ENCODE data around the gene CCDC187.
"Not testable (repeated sequence)": the region's sequence is repeated elsewhere in the genome, so short reads cannot be mapped to it uniquely, and the experiment has no call there.

Gene CCDC187

DNA sequence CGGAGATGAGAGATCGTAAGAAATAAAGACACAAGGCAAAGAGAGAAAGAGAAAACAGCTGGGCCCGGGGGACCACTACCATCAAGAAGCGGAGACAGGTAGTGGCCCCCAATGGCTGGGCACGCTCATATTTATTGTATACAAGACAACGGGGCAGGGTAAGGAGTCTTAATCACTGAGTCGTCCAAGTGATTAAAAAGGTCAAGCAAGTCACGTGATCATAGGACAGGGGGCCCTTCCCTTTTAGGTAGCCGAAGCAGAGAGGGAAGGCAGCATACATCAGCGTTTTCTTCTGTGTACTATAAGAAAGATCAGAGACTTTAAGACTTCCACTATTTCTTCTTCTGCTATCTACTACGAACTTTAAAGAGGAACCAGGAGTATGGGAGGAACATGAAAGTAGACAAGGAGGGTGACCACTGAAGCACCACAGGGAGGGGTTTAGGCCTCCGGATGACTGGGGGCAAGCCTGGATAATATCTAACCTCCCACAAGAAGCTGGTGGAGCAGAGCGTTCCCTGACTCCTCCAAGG is 33.7 kb downstream of the CCDC187 start:
- no peak for DNase-seq (ENCODE audit: low read depth)
- TF ChIP-seq, protein P1, sequence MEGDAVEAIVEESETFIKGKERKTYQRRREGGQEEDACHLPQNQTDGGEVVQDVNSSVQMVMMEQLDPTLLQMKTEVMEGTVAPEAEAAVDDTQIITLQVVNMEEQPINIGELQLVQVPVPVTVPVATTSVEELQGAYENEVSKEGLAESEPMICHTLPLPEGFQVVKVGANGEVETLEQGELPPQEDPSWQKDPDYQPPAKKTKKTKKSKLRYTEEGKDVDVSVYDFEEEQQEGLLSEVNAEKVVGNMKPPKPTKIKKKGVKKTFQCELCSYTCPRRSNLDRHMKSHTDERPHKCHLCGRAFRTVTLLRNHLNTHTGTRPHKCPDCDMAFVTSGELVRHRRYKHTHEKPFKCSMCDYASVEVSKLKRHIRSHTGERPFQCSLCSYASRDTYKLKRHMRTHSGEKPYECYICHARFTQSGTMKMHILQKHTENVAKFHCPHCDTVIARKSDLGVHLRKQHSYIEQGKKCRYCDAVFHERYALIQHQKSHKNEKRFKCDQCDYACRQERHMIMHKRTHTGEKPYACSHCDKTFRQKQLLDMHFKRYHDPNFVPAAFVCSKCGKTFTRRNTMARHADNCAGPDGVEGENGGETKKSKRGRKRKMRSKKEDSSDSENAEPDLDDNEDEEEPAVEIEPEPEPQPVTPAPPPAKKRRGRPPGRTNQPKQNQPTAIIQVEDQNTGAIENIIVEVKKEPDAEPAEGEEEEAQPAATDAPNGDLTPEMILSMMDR (IDR thresholded peaks at IDR 0.05; ENCODE audit: low read depth, low read length, missing control alignments) = no peak
- no peak overlapping the region for H3K4me3 ChIP-seq (ENCODE audit: low read depth, low read length)

DNA sequence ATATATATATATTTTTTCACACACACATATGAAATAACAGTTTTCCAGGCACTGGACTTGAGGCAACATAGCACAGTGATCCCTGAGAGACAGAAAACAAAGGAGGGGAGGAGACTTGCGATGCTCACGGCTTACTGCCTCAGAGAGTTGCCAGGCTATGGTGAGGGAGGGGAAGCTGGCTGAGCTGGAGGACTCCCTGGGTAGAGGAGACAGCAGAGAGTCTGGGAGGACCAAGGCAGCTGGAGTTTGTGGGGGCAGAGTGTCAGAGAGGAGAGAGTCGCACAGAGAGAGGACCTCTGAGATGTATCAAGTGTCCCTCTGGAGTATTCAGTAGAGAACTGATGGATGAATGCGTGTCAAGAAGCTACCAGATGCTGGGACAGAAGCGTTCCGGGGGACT is 35.2 kb downstream of the CCDC187 start:
- TF ChIP-seq, protein P1 (IDR thresholded peaks at IDR 0.05; ENCODE audit: low read depth, low read length, missing control alignments) = no peak
- no peak overlapping the region for H3K4me3 ChIP-seq (ENCODE audit: low read depth, low read length)
- DNase-seq (ENCODE audit: low read depth) = no peak

DNA sequence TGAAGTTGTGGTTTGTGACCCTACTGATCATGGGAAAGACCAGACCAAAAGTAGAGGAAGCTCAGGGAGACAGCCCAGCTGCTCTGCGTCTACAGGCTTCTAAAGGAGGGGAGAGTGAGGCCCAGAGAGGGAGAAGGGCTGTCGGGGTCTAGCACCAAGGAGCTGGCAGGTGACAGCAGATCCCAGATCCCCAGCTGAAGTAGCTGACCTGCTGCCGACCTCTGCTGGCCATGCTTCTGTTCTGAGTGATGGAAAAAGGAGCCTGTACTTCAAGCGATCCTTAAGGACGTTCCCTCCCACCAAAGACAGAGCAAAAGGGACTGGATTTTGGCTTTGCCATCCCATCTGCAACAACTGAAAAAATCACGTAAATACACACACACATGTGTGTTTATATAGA is 35.6 kb downstream of the CCDC187 start:
- DNase-seq (ENCODE audit: low read depth) = no peak

DNA sequence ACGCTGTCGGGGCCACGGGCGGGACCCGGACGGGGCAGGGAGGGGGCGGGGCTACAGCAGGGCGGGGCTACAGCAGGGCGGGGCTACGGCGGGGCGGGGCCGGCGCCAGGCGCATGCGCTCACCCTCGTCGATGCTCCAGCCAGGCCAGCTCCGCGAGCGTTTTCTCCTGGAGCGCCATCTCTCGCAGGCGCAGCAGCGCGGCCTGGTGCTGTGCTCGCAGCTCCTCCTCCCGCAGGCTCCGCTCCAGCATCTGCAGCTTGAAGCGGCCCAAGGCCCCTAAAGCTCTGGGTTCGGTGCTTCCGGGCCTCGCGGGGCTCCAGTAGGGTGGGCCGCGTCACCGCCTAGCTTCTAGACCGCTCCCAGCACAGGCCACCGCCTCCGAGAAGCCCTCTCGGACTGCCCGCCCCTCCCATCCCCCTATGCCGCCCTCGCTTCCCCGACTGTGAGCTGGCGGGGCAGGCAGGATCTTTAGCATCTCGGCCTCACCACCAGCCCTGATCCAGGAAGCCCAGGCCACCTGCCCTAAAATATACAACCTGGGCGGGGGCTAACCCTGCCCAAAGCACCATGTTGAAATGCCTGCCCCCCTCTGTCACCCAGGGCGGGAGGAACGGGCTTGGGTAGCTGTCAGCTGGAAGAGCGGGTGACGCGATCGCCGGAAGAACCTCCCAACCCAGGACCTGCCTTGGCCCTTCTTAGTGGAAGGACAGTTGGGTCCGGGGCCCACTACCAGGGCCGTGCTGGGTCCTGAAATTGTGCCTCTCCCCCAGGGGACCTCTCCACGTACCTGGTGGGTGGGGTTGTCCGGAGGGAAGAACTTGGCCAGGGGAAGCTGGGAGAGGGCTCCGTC is 36.4 kb downstream of the CCDC187 start:
- peak overlapping the region; percentile 72 for H3K4me3 ChIP-seq (ENCODE audit: low read depth, low read length)
- peak; percentile 53 for DNase-seq (ENCODE audit: low read depth)
- TF ChIP-seq, protein P1 (IDR thresholded peaks at IDR 0.05; ENCODE audit: low read depth, low read length, missing control alignments) = peak; percentile 32

More for the DNA sequence above, 35.6 kb downstream of the CCDC187 start:
- TF ChIP-seq, protein P1 (IDR thresholded peaks at IDR 0.05; ENCODE audit: low read depth, low read length, missing control alignments) = no peak
- no peak overlapping the region for H3K4me3 ChIP-seq (ENCODE audit: low read depth, low read length)

DNA sequence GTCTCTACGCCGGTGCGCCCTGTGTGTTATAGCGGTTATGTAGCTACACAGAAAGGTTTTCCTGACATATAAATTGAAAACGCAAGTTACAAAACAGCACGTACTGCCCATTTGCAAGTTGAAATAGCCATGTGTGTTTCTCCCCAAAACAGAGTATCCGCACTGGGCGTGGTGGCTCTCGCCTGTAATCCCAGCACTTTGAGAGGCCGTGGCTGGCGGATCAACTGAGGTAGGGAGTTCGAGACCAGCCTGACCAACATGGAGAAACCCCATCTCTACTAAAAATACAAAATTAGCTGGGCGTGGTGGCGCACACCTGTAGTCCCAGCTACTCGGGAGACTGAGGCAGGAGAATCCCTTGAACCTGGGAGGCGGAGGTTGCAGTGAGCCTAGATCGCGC is 37.3 kb downstream of the CCDC187 start:
- H3K4me3 ChIP-seq (ENCODE audit: low read depth, low read length) = 0 out of 2 replicates have a peak overlapping the region, but pooled peaks have one; percentile 37

DNA sequence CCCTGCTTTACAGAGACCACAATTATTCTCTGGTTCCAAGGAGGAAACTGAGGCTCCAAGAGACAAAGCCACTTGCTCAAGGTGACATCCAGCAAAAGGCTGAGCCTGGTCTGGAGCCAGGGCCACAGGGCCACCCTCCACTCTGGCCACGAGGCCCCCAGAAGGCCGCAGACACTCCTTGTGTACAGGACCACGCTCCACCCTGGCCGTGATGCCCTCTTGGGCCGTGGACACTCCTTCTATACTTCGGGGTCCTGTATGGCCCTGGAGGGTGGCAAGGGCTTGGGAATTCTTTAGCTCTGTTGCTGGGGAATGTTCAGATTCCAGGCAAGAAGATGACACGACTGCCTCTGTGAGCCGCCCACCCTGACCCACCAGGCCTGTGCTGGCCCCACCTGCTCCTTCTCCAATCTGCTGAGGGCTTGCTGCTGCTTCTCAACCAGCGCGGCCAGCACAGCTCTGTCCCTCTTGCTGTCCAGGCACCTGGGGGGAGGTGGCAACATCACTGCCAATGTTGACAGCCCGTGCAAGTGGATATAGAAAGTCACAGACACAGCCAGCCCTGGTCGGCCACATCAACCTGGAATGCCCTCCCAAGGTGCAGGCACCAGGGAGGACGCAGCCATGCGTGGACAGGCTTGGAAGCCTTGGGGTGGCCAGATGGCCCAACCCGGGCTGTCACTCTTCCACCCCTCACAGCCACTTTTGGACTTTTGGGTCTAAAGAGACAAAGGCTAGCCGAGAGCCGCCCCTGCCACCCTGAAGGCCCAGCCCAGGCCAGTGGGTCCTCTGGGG is 38.1 kb downstream of the CCDC187 start:
- TF ChIP-seq, protein P1 (IDR thresholded peaks at IDR 0.05; ENCODE audit: low read depth, low read length, missing control alignments) = no peak
- DNase-seq (ENCODE audit: low read depth) = no peak
- H3K4me3 ChIP-seq (ENCODE audit: low read depth, low read length) = no peak overlapping the region

More for the DNA sequence above, 37.3 kb downstream of the CCDC187 start:
- DNase-seq (ENCODE audit: low read depth) = not testable (repeated sequence)

Data from GM12864 (cell line).